Right lobe of liver (tissue), 6 donors: ENCODE data around the gene TXNL1. TPM values are rescaled to one million over a fixed set of nuclear protein-coding genes. Genes with fewer than 3 reads are reported as not detected.

ENCODE experiments used
- ATAC-seq, 4 donors: fragments of 200-7000 bp; cut with Tn5 transposase; one replicate each; pipeline ENCODE4 v1.9.1; 2020; ENCODE audit warnings: mild to moderate bottlenecking in 4 of 4, moderate library complexity in 4 of 4
- DNase-seq, 3 donors: peaks; one replicate each; pipeline ENCODE4 v3.0.0-alpha.2; 2020
- H3K27ac ChIP-seq, 3 donors: fragments of 200-600 bp; one replicate each; pipeline ENCODE4 v1.8.0; 2022
- H3K27me3 ChIP-seq, 2 donors: fragments of 200-600 bp; one replicate each; pipeline ENCODE4 v1.8.0; 2022
- H3K36me3 ChIP-seq, 4 donors: fragments of 200-600 bp; sonication (generic) in 1 of 4; one replicate each; pipeline versions ENCODE4 v1.5.1 to v1.8.0; 2017 to 2022; ENCODE audit warnings: control low read depth in 1 of 4
- H3K4me1 ChIP-seq, 4 donors: fragments of 200-600 bp; sonication (generic) in 1 of 4; one replicate each; pipeline versions ENCODE4 v1.5.1 to v1.8.0; 2017 to 2022; ENCODE audit warnings: control low read depth in 1 of 4
- H3K4me3 ChIP-seq, 3 donors: fragments of 200-600 bp; one replicate each; pipeline ENCODE4 v1.8.0; 2022
- H3K9me3 ChIP-seq, 4 donors: fragments of 200-600 bp; sonication (generic) in 1 of 4; one replicate each; pipeline versions ENCODE4 v1.5.1 to v1.8.0; 2017 to 2022; ENCODE audit warnings: control low read depth in 1 of 4
- CTCF ChIP-seq, 4 donors: fragments of 200-600 bp in 3 of 4; fragments of 450-650 bp in 1 of 4; IDR thresholded peaks; one replicate each; pipeline versions ENCODE4 v1.5.1 to v1.8.0; 2016 to 2022; ENCODE audit warnings: antibody characterized with exemption in 4 of 4, mild to moderate bottlenecking in 2 of 4
- POLR2A ChIP-seq: fragments of 450-650 bp; IDR thresholded peaks from one replicate; pipeline ENCODE4 v1.6.1; 2017; ENCODE audit warnings: antibody characterized with exemption, mild to moderate bottlenecking
- WGBS: methylation state at CpG from one replicate; pipeline ENCODE4 v1.1.6; 2018; ENCODE audit warnings: low coverage, low lambda C conversion rate; ENCODE audit not compliant: insufficient coverage; ENCODE audit errors: missing lambda C conversion rate; 5-methylcytosine and 5-hydroxymethylcytosine counted together
- intact Hi-C, 2 donors: fragments of 100-400 bp; cut with DNase I; formaldehyde crosslinking; loops; one replicate each; pipeline versions ENCODE4 v1.11.2 to v1.14.1; 2022
- total RNA-seq, 6 experiments: library from RNA; depleted of rRNA in 2 of 6; stranded (reverse); fragments of >200 nt in 2 of 6; fragmentation: NEBNext Ultra II Directional in 3 of 6; extraction: Animal tissue kit (Norgen Biotek cat#: 25700) in 3 of 6; gene quantifications; one replicate each; pipeline versions ENCODE4 v1.1.0 to v1.2.4, GENCODE V29; 2016 to 2023
- donor health status: DM: no; HTN: yes; CAD: no.
- donor health status: DM: no; HTN: no; CAD: no.
- donor health status: DM: no; HTN: no; CAD: no.
- donor health status: DM: no; HTN: yes; CAD: no.
- donor health status: DM: no; HTN: yes; CAD: no.

The TXNL1 gene
- total RNA-seq, 6 experiments from 2014 or later = 30.1 to 58.0 (median 42.8) TPM

- Histone ChIP-seq H3K27ac (no peak overlapping the region), H3K4me3 (no peak overlapping the region), H3K9me3 (no peaks in the 10 kb centered on the region), H3K27me3 (no peaks in the 10 kb centered on the region), H3K4me1 (peaks cover 0 to 2% (median 0%) of the 10 kb centered on the region in 4 donors), H3K36me3 (no peaks in the 10 kb centered on the region)
- no peak for TF ChIP-seq POLR2A
- TF ChIP-seq CTCF (IDR thresholded peaks at IDR 0.05) = no peak
- no peak for DNase-seq
- intact Hi-C loops = no loop called here
- 79% methylated on average over 5 of the region's 8 CpGs for WGBS
- no peak for ATAC-seq
Measured at GRCh38 chr18:56641714-56642337, 3.4 kb upstream of the TXNL1 start.

GRCh38 chr18:56639571-56639970, 1.2 kb upstream of the TXNL1 start:
- H3K27ac ChIP-seq = no peak overlapping the region
- no peak for DNase-seq
- H3K27me3 ChIP-seq = no peaks in the 10 kb centered on the region
- no peaks in the 10 kb centered on the region for H3K36me3 ChIP-seq
- intact Hi-C loops = no loop called here
- 92% methylated on average over 7 of the region's 9 CpGs for WGBS
- H3K4me1 ChIP-seq = peaks cover 0 to 23% (median 0%) of the 10 kb centered on the region in 4 donors
- no peaks in the 10 kb centered on the region for H3K9me3 ChIP-seq
- no peak overlapping the region for H3K4me3 ChIP-seq
- TF ChIP-seq POLR2A (no peak), CTCF (IDR thresholded peaks at IDR 0.05) (no peak)
- no peak for ATAC-seq

GRCh38 chr18:56639104-56639381, 651 bp upstream of the TXNL1 start:
- H3K4me3 ChIP-seq = peak overlapping the region; percentile 88 to 91 (median 90)
- peaks cover 0 to 23% (median 0%) of the 10 kb centered on the region in 4 donors for H3K4me1 ChIP-seq
- H3K36me3 ChIP-seq = no peaks in the 10 kb centered on the region
- H3K27ac ChIP-seq = peak overlapping the region; percentile 61 to 95 (median 93)
- 42% methylated on average over 6 of the region's 6 CpGs for WGBS
- no peak for TF ChIP-seq POLR2A
- TF ChIP-seq CTCF (IDR thresholded peaks at IDR 0.05) = no peak
- intact Hi-C loops = no loop called here
- H3K9me3 ChIP-seq = no peaks in the 10 kb centered on the region
- DNase-seq (no peak), ATAC-seq (no peak)
- H3K27me3 ChIP-seq = no peaks in the 10 kb centered on the region

GRCh38 chr18:56637711-56638231, 621 bp downstream of the TXNL1 start:
- WGBS = 0% methylated on average over 15 of the region's 18 CpGs
- Histone ChIP-seq H3K36me3 (no peaks in the 10 kb centered on the region), H3K4me1 (peaks cover 0 to 25% (median under 1%) of the 10 kb centered on the region in 4 donors), H3K4me3 (peak overlapping the region; percentile 88 to 91 (median 90)), H3K27ac (peak overlapping the region; percentile 93 to 95 (median 93)), H3K27me3 (no peaks in the 10 kb centered on the region), H3K9me3 (no peaks in the 10 kb centered on the region)
- DNase-seq (peak in 1 of 3 donors; percentile 47), ATAC-seq (peak; percentile 8 to 11 (median 10))
- no peak for TF ChIP-seq CTCF (IDR thresholded peaks at IDR 0.05)
- TF ChIP-seq POLR2A = no peak
- intact Hi-C loops = no loop called here
